Measurements from ENCODE around the gene AMZ1.
A peak's percentile ranks its signal among the peaks of the same experiment; 100 is the strongest.
"Not testable (repeated sequence)": the region's sequence is repeated elsewhere in the genome, so short reads cannot be mapped to it uniquely, and the experiment has no call there.

The AMZ1 gene

GRCh38 chr7:2666588-2667250, 21.3 kb upstream of the AMZ1 start:
- ATAC-seq (replicated peaks) (no peak), DNase-seq (no peak)
- no peak overlapping the region for H3K27ac Mint-ChIP-seq
- peaks cover 11 to 14% of the 10 kb centered on the region in 2 donors for H3K4me1 Mint-ChIP-seq (ENCODE audit: low read depth in 2 of 2)
- H3K36me3 Mint-ChIP-seq (ENCODE audit: insufficient read depth), result peaks cover 7% of the 10 kb centered on the region
- no peaks in the 10 kb centered on the region for H3K9me3 Mint-ChIP-seq
- H3K27me3 Mint-ChIP-seq, result peaks cover 32 to 38% of the 10 kb centered on the region in 2 donors
- H3K4me3 Mint-ChIP-seq, result no peak overlapping the region

- peaks cover 3% of the 10 kb centered on the region for H3K36me3 Mint-ChIP-seq (ENCODE audit: insufficient read depth)
- no peak for DNase-seq
- no peak for ATAC-seq (replicated peaks)
- no peak overlapping the region for H3K4me3 Mint-ChIP-seq
- no peaks in the 10 kb centered on the region for H3K9me3 Mint-ChIP-seq
- H3K27me3 Mint-ChIP-seq, result peaks cover 32 to 38% of the 10 kb centered on the region in 2 donors
- H3K4me1 Mint-ChIP-seq (ENCODE audit: low read depth in 2 of 2), result peaks cover 11 to 14% of the 10 kb centered on the region in 2 donors
- H3K27ac Mint-ChIP-seq, result no peak overlapping the region
These were observed 20.2 kb upstream of the AMZ1 start for GRCh38 chr7:2667843-2668242.

GRCh38 chr7:2668401-2668800, 19.6 kb upstream of the AMZ1 start:
- Mint-ChIP-seq H3K27me3 (peaks cover 32 to 38% of the 10 kb centered on the region in 2 donors), H3K4me1 (ENCODE audit: low read depth in 2 of 2) (peaks cover 11 to 14% of the 10 kb centered on the region in 2 donors), H3K4me3 (no peak overlapping the region), H3K27ac (no peak overlapping the region), H3K36me3 (ENCODE audit: insufficient read depth) (peaks cover 3% of the 10 kb centered on the region), H3K9me3 (no peaks in the 10 kb centered on the region)
- no peak for ATAC-seq (replicated peaks)
- DNase-seq, result no peak

- peak overlapping the region in 1 of 2 donors; percentile 86 for H3K27ac Mint-ChIP-seq
- DNase-seq (no peak), ATAC-seq (replicated peaks) (no peak)
- peaks cover 3% of the 10 kb centered on the region for H3K36me3 Mint-ChIP-seq (ENCODE audit: insufficient read depth)
- peaks cover 32 to 38% of the 10 kb centered on the region in 2 donors for H3K27me3 Mint-ChIP-seq
- peak overlapping the region in 1 of 2 donors; percentile 15 for H3K4me3 Mint-ChIP-seq
- no peaks in the 10 kb centered on the region for H3K9me3 Mint-ChIP-seq
- peaks cover 11 to 14% of the 10 kb centered on the region in 2 donors for H3K4me1 Mint-ChIP-seq (ENCODE audit: low read depth in 2 of 2)
These were observed 17.8 kb upstream of the AMZ1 start for GRCh38 chr7:2670171-2670570.

- ATAC-seq (replicated peaks) (peak; percentile 90), DNase-seq (peak; percentile 50 to 61 (median 55))
- peak overlapping the region; percentile 75 to 86 for H3K27ac Mint-ChIP-seq
- peaks cover 11 to 14% of the 10 kb centered on the region in 2 donors for H3K4me1 Mint-ChIP-seq (ENCODE audit: low read depth in 2 of 2)
- no peaks in the 10 kb centered on the region for H3K9me3 Mint-ChIP-seq
- H3K36me3 Mint-ChIP-seq (ENCODE audit: insufficient read depth), result peaks cover 3% of the 10 kb centered on the region
- H3K4me3 Mint-ChIP-seq, result peak overlapping the region in 1 of 2 donors; percentile 54
- peaks cover 32 to 38% of the 10 kb centered on the region in 2 donors for H3K27me3 Mint-ChIP-seq
These were observed 17.1 kb upstream of the AMZ1 start for GRCh38 chr7:2670720-2671391.

- not testable (repeated sequence) for H3K27ac Mint-ChIP-seq; H3K4me3 Mint-ChIP-seq; H3K36me3 Mint-ChIP-seq (ENCODE audit: insufficient read depth); DNase-seq; H3K9me3 Mint-ChIP-seq; ATAC-seq (replicated peaks)
- H3K27me3 Mint-ChIP-seq, result peaks cover 19 to 23% of the 10 kb centered on the region in 2 donors
- peaks cover 8 to 11% of the 10 kb centered on the region in 2 donors for H3K4me1 Mint-ChIP-seq (ENCODE audit: low read depth in 2 of 2)
These were observed 14.8 kb upstream of the AMZ1 start for GRCh38 chr7:2673214-2673613.

- Mint-ChIP-seq H3K27me3 (peaks cover 17 to 19% of the 10 kb centered on the region in 2 donors), H3K4me3 (no peak overlapping the region), H3K4me1 (ENCODE audit: low read depth in 2 of 2) (peaks cover 8 to 11% of the 10 kb centered on the region in 2 donors), H3K27ac (no peak overlapping the region), H3K9me3 (no peaks in the 10 kb centered on the region), H3K36me3 (ENCODE audit: insufficient read depth) (peaks cover 3% of the 10 kb centered on the region)
- DNase-seq (no peak), ATAC-seq (replicated peaks) (no peak)
These were observed 14.1 kb upstream of the AMZ1 start for GRCh38 chr7:2673934-2674333.

- H3K36me3 Mint-ChIP-seq (ENCODE audit: insufficient read depth), result peaks cover 3% of the 10 kb centered on the region
- no peak for DNase-seq
- H3K27ac Mint-ChIP-seq, result peak overlapping the region in 1 of 2 donors; percentile 20
- H3K27me3 Mint-ChIP-seq, result peaks cover 9 to 17% of the 10 kb centered on the region in 2 donors
- no peak overlapping the region for H3K4me3 Mint-ChIP-seq
- no peaks in the 10 kb centered on the region for H3K9me3 Mint-ChIP-seq
- peaks cover 8 to 13% of the 10 kb centered on the region in 2 donors for H3K4me1 Mint-ChIP-seq (ENCODE audit: low read depth in 2 of 2)
- no peak for ATAC-seq (replicated peaks)
These were observed 12.7 kb upstream of the AMZ1 start for GRCh38 chr7:2675256-2675764.

GRCh38 chr7:2676576-2676975, 11.4 kb upstream of the AMZ1 start:
- H3K4me1 Mint-ChIP-seq (ENCODE audit: low read depth in 2 of 2); H3K36me3 Mint-ChIP-seq (ENCODE audit: insufficient read depth); H3K4me3 Mint-ChIP-seq; H3K27ac Mint-ChIP-seq; DNase-seq; ATAC-seq (replicated peaks); H3K9me3 Mint-ChIP-seq: not testable (repeated sequence)
- peaks cover 0 to 16% of the 10 kb centered on the region in 2 donors for H3K27me3 Mint-ChIP-seq

GRCh38 chr7:2678454-2678853, 9.5 kb upstream of the AMZ1 start:
- not testable (repeated sequence) for H3K4me1 Mint-ChIP-seq (ENCODE audit: low read depth in 2 of 2); H3K9me3 Mint-ChIP-seq; H3K4me3 Mint-ChIP-seq; DNase-seq; ATAC-seq (replicated peaks); H3K27ac Mint-ChIP-seq; H3K36me3 Mint-ChIP-seq (ENCODE audit: insufficient read depth)
- peaks cover 0 to 34% of the 10 kb centered on the region in 2 donors for H3K27me3 Mint-ChIP-seq

GRCh38 chr7:2679135-2680127, 8.6 kb upstream of the AMZ1 start:
- H3K27me3 Mint-ChIP-seq, result peaks cover 0 to 44% of the 10 kb centered on the region in 2 donors
- ATAC-seq (replicated peaks); H3K9me3 Mint-ChIP-seq; H3K4me3 Mint-ChIP-seq; H3K36me3 Mint-ChIP-seq (ENCODE audit: insufficient read depth); DNase-seq; H3K4me1 Mint-ChIP-seq (ENCODE audit: low read depth in 2 of 2): not testable (repeated sequence)
- H3K27ac Mint-ChIP-seq, result peak overlapping the region in 1 of 2 donors; percentile 19

GRCh38 chr7:2680256-2680655, 7.7 kb upstream of the AMZ1 start:
- no peak for DNase-seq
- no peak for ATAC-seq (replicated peaks)
- no peak overlapping the region for H3K4me3 Mint-ChIP-seq
- H3K27me3 Mint-ChIP-seq, result peaks cover 0 to 46% of the 10 kb centered on the region in 2 donors
- peaks cover 0 to 5% of the 10 kb centered on the region in 2 donors for H3K4me1 Mint-ChIP-seq (ENCODE audit: low read depth in 2 of 2)
- H3K27ac Mint-ChIP-seq, result peak overlapping the region in 1 of 2 donors; percentile 19
- no peaks in the 10 kb centered on the region for H3K9me3 Mint-ChIP-seq
- peaks cover 7% of the 10 kb centered on the region for H3K36me3 Mint-ChIP-seq (ENCODE audit: insufficient read depth)
